Neural progenitor cell (in vitro differentiated cells): Measurements from ENCODE around the gene SLC16A9.

ENCODE experiments used
- EZH2 ChIP-seq: fragments of 200-600 bp; sonication (generic); IDR thresholded peaks from 2 replicates; pipeline ENCODE4 v1.6.1; 2017; ENCODE audit warnings: antibody characterized with exemption, mild to moderate bottlenecking, moderate library complexity
- EZH2phosphoT487 ChIP-seq: fragments of 200-600 bp; sonication (generic); IDR thresholded peaks from 2 replicates; pipeline ENCODE4 v1.6.1; 2017; ENCODE audit warnings: antibody characterized with exemption
- TF ChIP-seq, protein P1 (sequence below): fragments of 200-600 bp; sonication (generic); IDR thresholded peaks from 2 replicates; pipeline ENCODE4 v1.5.1; 2017; ENCODE audit warnings: antibody characterized with exemption, mild to moderate bottlenecking

DNA sequence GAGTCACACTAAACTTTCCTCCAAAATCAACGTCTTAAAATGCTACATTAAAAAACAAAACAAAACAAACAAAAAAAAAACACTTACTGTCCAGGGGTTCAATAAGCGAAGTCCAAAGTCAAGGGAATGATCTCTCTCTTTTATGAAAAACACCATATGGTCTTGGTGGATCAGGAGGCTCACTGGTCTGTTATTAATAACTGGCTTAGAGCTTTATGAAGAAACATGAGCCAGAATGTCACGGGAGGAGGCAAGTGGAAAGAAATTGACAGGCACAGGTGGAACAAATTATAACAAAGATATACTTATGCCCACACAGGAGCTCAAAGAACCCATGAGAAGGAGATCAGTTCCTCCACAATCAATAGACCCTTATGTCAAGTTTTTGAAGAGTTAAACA is 43.6 kb upstream of the SLC16A9 start, which contains the start of gene MRLN:
- TF ChIP-seq, protein P1, sequence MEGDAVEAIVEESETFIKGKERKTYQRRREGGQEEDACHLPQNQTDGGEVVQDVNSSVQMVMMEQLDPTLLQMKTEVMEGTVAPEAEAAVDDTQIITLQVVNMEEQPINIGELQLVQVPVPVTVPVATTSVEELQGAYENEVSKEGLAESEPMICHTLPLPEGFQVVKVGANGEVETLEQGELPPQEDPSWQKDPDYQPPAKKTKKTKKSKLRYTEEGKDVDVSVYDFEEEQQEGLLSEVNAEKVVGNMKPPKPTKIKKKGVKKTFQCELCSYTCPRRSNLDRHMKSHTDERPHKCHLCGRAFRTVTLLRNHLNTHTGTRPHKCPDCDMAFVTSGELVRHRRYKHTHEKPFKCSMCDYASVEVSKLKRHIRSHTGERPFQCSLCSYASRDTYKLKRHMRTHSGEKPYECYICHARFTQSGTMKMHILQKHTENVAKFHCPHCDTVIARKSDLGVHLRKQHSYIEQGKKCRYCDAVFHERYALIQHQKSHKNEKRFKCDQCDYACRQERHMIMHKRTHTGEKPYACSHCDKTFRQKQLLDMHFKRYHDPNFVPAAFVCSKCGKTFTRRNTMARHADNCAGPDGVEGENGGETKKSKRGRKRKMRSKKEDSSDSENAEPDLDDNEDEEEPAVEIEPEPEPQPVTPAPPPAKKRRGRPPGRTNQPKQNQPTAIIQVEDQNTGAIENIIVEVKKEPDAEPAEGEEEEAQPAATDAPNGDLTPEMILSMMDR: no peak
- TF ChIP-seq EZH2phosphoT487: no peak
- TF ChIP-seq EZH2: no peak
